Neural cell (in vitro differentiated cells): ENCODE measurements around the gene EMC8. TPM values are rescaled to one million over a fixed set of nuclear protein-coding genes. Genes with fewer than 3 reads are reported as not detected.

Experiments used
- H2AFZ ChIP-seq: fragments of 200-600, 300-800 bp; sonication (generic), shearing (Covaris generic); 2 replicates; pipeline ENCODE4 v1.6.0; 2014; ENCODE audit warnings: low read depth, mild to moderate bottlenecking, antibody characterized with exemption, low read length, moderate library complexity
- H3F3A ChIP-seq: fragments of 200-600 bp; shearing (Covaris generic); 2 replicates; pipeline ENCODE4 v1.6.1; 2016; ENCODE audit warnings: mild to moderate bottlenecking, moderate library complexity, mixed read lengths, antibody characterized with exemption, low read length; ENCODE audit not compliant: insufficient read depth, poor library complexity, severe bottlenecking
- H3K27ac ChIP-seq: fragments of 200-600, 300-800 bp; sonication (generic), shearing (Covaris generic); 2 replicates; pipeline ENCODE4 v1.5.1; 2014; ENCODE audit warnings: mild to moderate bottlenecking, low read length, moderate library complexity
- H3K27me3 ChIP-seq: fragments of 300-800, 200-600 bp; sonication (generic), shearing (Covaris generic); 2 replicates; pipeline ENCODE4 v1.6.0; 2014; ENCODE audit warnings: mild to moderate bottlenecking, low read depth, low read length, moderate library complexity; ENCODE audit not compliant: insufficient read depth
- H3K36me3 ChIP-seq: fragments of 300-800, 200-600 bp; sonication (generic), shearing (Covaris generic); 2 replicates; pipeline ENCODE4 v1.5.1; 2014; ENCODE audit warnings: mild to moderate bottlenecking, antibody characterized with exemption, low read length, moderate library complexity; ENCODE audit not compliant: insufficient read depth
- H3K4me2 ChIP-seq: fragments of 300-800, 200-600 bp; sonication (generic), shearing (Covaris generic); 2 replicates; pipeline ENCODE4 v1.6.0; 2014; ENCODE audit warnings: mild to moderate bottlenecking, low read length
- H3K4me3 ChIP-seq: fragments of 300-800, 200-600 bp; sonication (generic), shearing (Covaris generic); 2 replicates; pipeline ENCODE4 v1.5.1; 2014; ENCODE audit warnings: mild to moderate bottlenecking, low read length, moderate library complexity
- H3K79me2 ChIP-seq: fragments of 200-600 bp; shearing (Covaris generic); replicated peaks from 2 replicates; pipeline ENCODE4 v1.6.0; 2014; ENCODE audit warnings: mild to moderate bottlenecking, low read length, moderate library complexity; ENCODE audit not compliant: insufficient read depth
- H3K9ac ChIP-seq: fragments of 300-800, 200-600 bp; sonication (generic), shearing (Covaris generic); 2 replicates; pipeline ENCODE4 v1.6.1; 2016; ENCODE audit warnings: mild to moderate bottlenecking, low read length, mixed read lengths
- H3K9me2 ChIP-seq: fragments of 200-600 bp; shearing (Covaris generic); 2 replicates; pipeline ENCODE4 v1.6.1; 2016; ENCODE audit warnings: mild to moderate bottlenecking, low read length, mixed read lengths; ENCODE audit not compliant: insufficient read depth
- H3K9me3 ChIP-seq: fragments of 200-600, 300-800 bp; sonication (generic), shearing (Covaris generic); 2 replicates; pipeline ENCODE4 v1.6.1; 2016; ENCODE audit warnings: mild to moderate bottlenecking, mixed run types, low read length, moderate library complexity, mixed read lengths
- H4K20me1 ChIP-seq: fragments of 200-600 bp; shearing (Covaris generic); 2 replicates; pipeline ENCODE4 v1.6.1; 2016; ENCODE audit warnings: mild to moderate bottlenecking, mixed run types; ENCODE audit not compliant: insufficient read depth
- CTCF ChIP-seq: fragments of 450-650 bp; IDR thresholded peaks from 2 replicates; pipeline ENCODE4 v1.5.1; 2014; ENCODE audit warnings: antibody characterized with exemption, mild to moderate bottlenecking, moderate library complexity; ENCODE audit not compliant: poor library complexity, severe bottlenecking
- EP300 ChIP-seq: fragments of 450-650 bp; conservative IDR thresholded peaks from 2 replicates; pipeline ENCODE4 v1.6.1; 2014; ENCODE audit warnings: antibody characterized with exemption, mild to moderate bottlenecking, moderate library complexity; ENCODE audit not compliant: poor library complexity, severe bottlenecking
- EZH2 ChIP-seq: fragments of 200-600, 300-800 bp; shearing (Covaris generic), sonication (generic); IDR thresholded peaks from 2 replicates; pipeline ENCODE4 v1.6.1; 2014; ENCODE audit warnings: antibody characterized with exemption, low read length, borderline replicate concordance, mild to moderate bottlenecking; ENCODE audit not compliant: insufficient read depth, poor library complexity, severe bottlenecking
- MXI1 ChIP-seq: fragments of 450-650 bp; conservative IDR thresholded peaks from 2 replicates; pipeline ENCODE4 v1.6.1; 2014; ENCODE audit warnings: antibody characterized with exemption, mild to moderate bottlenecking; ENCODE audit not compliant: poor library complexity, severe bottlenecking
- POLR2AphosphoS5 ChIP-seq: IDR thresholded peaks from 2 replicates; pipeline ENCODE4 v1.6.1; 2012
- RAD21 ChIP-seq: fragments of 450-650 bp; conservative IDR thresholded peaks from 2 replicates; pipeline ENCODE4 v1.6.1; 2014; ENCODE audit warnings: antibody characterized with exemption, mild to moderate bottlenecking, moderate library complexity
- REST ChIP-seq: IDR thresholded peaks from 2 replicates; pipeline ENCODE4 v1.6.1; 2012; ENCODE audit warnings: borderline replicate concordance
- SMC3 ChIP-seq: fragments of 450-650 bp; conservative IDR thresholded peaks from 2 replicates; pipeline ENCODE4 v1.6.1; 2014; ENCODE audit warnings: antibody characterized with exemption, mild to moderate bottlenecking, moderate library complexity; ENCODE audit not compliant: poor library complexity
- TAF1 ChIP-seq: IDR thresholded peaks from 2 replicates; pipeline ENCODE4 v1.6.1; 2012; ENCODE audit warnings: low read depth
- polyA plus RNA-seq: library from polyadenylated mRNA; depleted of rRNA; stranded (reverse); fragments of >200 nt; gene quantifications from 2 replicates; pipeline ENCODE4 v1.2.3, GENCODE V29; 2014

Gene EMC8
- polyA plus RNA-seq, 1 donor from 2014 or later: 38.9 TPM

- H3K27me3 ChIP-seq: no peaks in the 10 kb centered on the region
- H3K27ac ChIP-seq: no peak overlapping the region
- TF ChIP-seq POLR2AphosphoS5 (no peak), EZH2 (no peak), TAF1 (no peak), EP300 (no peak), MXI1 (no peak), REST (no peak), CTCF (no peak), SMC3 (no peak), RAD21 (no peak)
- no peaks in the 10 kb centered on the region for H3K79me2 ChIP-seq
- no peak overlapping the region for H3K9ac ChIP-seq
- H2AFZ ChIP-seq: no peak overlapping the region
- no peak overlapping the region for H3K4me2 ChIP-seq
- H3K9me3 ChIP-seq: no peaks in the 10 kb centered on the region
- no peaks in the 10 kb centered on the region for H3K36me3 ChIP-seq
- H3K9me2 ChIP-seq: no peaks in the 10 kb centered on the region
- no peaks in the 10 kb centered on the region for H4K20me1 ChIP-seq
- H3F3A ChIP-seq: no peaks in the 10 kb centered on the region
- no peak overlapping the region for H3K4me3 ChIP-seq
Measured at GRCh38 chr16:85812811-85813700, 13.7 kb upstream of the EMC8 start.

- no peaks in the 10 kb centered on the region for H3K9me3 ChIP-seq
- H3K4me3 ChIP-seq: no peak overlapping the region
- no peak overlapping the region for H3K9ac ChIP-seq
- H2AFZ ChIP-seq: no peak overlapping the region
- H3K27me3 ChIP-seq: no peaks in the 10 kb centered on the region
- no peaks in the 10 kb centered on the region for H3K36me3 ChIP-seq
- H3K4me2 ChIP-seq: no peak overlapping the region
- H3K9me2 ChIP-seq: no peaks in the 10 kb centered on the region
- no peaks in the 10 kb centered on the region for H4K20me1 ChIP-seq
- H3K27ac ChIP-seq: no peak overlapping the region
- no peaks in the 10 kb centered on the region for H3F3A ChIP-seq
- TF ChIP-seq RAD21 (no peak), POLR2AphosphoS5 (no peak), CTCF (no peak), REST (no peak), EZH2 (no peak), SMC3 (no peak), MXI1 (no peak), EP300 (no peak), TAF1 (no peak)
- H3K79me2 ChIP-seq: no peaks in the 10 kb centered on the region
Measured at GRCh38 chr16:85812031-85812807, 12.9 kb upstream of the EMC8 start.
